Stimulated activated CD4-positive, alpha-beta T cell treated with anti-CD3 and anti-CD28 coated beads, Interleukin-1b, Interleukin-23, amount 100 ng/mL, for 1 hour (primary cell): ENCODE data around the gene CHURC1.

Experiments
- DNase-seq, 2 donors: peaks; one replicate each; pipeline ENCODE4 v3.0.0-alpha.2; 2020; ENCODE audit warnings: low read depth in 2 of 2

Gene CHURC1

GRCh38 chr14:64914237-64915028 lies at the start of gene CHURC1:
TSS of gene CHURC1 (plus strand) at chr14:64914455. CDS start at chr14:64914496, 41 bp downstream.
- peak; percentile 88 to 94 for DNase-seq

GRCh38 chr14:64865109-64865508 lies 49.1 kb upstream of the CHURC1 start:
- no peak for DNase-seq

- no peak for DNase-seq
Measured at GRCh38 chr14:64865992-64866391, 48.3 kb upstream of the CHURC1 start.

- no peak for DNase-seq
Measured at GRCh38 chr14:64867182-64867581, 47.1 kb upstream of the CHURC1 start.

GRCh38 chr14:64868379-64868778 lies 45.9 kb upstream of the CHURC1 start:
- no peak for DNase-seq

GRCh38 chr14:64868841-64869240 lies 45.4 kb upstream of the CHURC1 start:
- DNase-seq: no peak

- no peak for DNase-seq
Measured at GRCh38 chr14:64870160-64870559, 44.1 kb upstream of the CHURC1 start.

- DNase-seq: no peak
Measured at GRCh38 chr14:64871344-64871743, 42.9 kb upstream of the CHURC1 start.

GRCh38 chr14:64873506-64874219 lies 40.6 kb upstream of the CHURC1 start:
- no peak for DNase-seq

- DNase-seq: no peak
Measured at GRCh38 chr14:64875350-64875749, 38.9 kb upstream of the CHURC1 start.

- no peak for DNase-seq
Measured at GRCh38 chr14:64877846-64878245, 36.4 kb upstream of the CHURC1 start.

GRCh38 chr14:64878837-64879634 lies 35.2 kb upstream of the CHURC1 start:
- no peak for DNase-seq

- DNase-seq: peak in 1 of 2 donors; percentile 43
Measured at GRCh38 chr14:64879635-64880220, 34.5 kb upstream of the CHURC1 start, which contains the start of gene SPTB. TSS of gene SPTB (minus strand) at chr14:64879907. CDS start at chr14:64823094, 56,813 bp downstream.

- peak in 1 of 2 donors; percentile 41 for DNase-seq
Measured at GRCh38 chr14:64880221-64881121, 33.8 kb upstream of the CHURC1 start.

- DNase-seq: no peak
Measured at GRCh38 chr14:64885559-64885958, 28.7 kb upstream of the CHURC1 start.

GRCh38 chr14:64889352-64889751 lies 24.9 kb upstream of the CHURC1 start:
- DNase-seq: no peak

- no peak for DNase-seq
Measured at GRCh38 chr14:64891173-64891838, 22.9 kb upstream of the CHURC1 start.

GRCh38 chr14:64891839-64892375 lies 22.3 kb upstream of the CHURC1 start:
- DNase-seq: no peak

- DNase-seq: no peak
Measured at GRCh38 chr14:64899958-64900357, 14.3 kb upstream of the CHURC1 start.

- no peak for DNase-seq
Measured at GRCh38 chr14:64906022-64906421, 8.2 kb upstream of the CHURC1 start.
